Esophagus muscularis mucosa (tissue), 3 donors: Measurements from ENCODE around the gene MARVELD2.

Experiments
- POLR2AphosphoS5 ChIP-seq, 2 donors: sonication (generic); formaldehyde crosslinking; IDR thresholded peaks; one replicate each; pipeline ENCODE4 v1.6.1; 2017; ENCODE audit warnings: antibody characterized with exemption in 2 of 2
- TF ChIP-seq, protein P1 (sequence below), 3 experiments: fragments of 200-600 bp in 2 of 3; fragments of 450-650 bp in 1 of 3; sonication (generic) in 2 of 3; IDR thresholded peaks; one replicate each; pipeline ENCODE4 v1.5.1; 2017 to 2019; ENCODE audit warnings: antibody characterized with exemption in 3 of 3, mild to moderate bottlenecking in 2 of 3, moderate library complexity in 1 of 3

DNA sequence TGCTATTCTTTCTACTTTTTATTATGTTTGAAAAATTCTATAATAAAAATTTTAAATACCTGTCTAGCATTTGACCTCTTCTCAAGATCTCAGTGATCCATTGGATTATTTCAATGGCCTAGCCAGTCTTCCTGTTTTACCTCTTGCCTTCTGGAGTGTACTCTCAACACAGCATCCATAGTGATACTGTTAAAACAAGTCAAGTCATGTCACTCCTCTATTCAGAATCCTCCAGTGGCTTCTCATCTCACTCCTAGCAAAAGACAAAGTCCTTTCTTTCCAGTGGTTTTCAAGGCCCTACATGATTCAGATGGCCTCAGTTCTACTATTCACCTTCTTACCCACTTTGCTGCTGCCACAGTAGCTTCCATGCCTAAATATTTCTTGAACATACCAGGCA is 1.8 kb downstream of the MARVELD2 start:
- TF ChIP-seq POLR2AphosphoS5 (IDR thresholded peaks at IDR 0.05): no peak
- TF ChIP-seq, protein P1, sequence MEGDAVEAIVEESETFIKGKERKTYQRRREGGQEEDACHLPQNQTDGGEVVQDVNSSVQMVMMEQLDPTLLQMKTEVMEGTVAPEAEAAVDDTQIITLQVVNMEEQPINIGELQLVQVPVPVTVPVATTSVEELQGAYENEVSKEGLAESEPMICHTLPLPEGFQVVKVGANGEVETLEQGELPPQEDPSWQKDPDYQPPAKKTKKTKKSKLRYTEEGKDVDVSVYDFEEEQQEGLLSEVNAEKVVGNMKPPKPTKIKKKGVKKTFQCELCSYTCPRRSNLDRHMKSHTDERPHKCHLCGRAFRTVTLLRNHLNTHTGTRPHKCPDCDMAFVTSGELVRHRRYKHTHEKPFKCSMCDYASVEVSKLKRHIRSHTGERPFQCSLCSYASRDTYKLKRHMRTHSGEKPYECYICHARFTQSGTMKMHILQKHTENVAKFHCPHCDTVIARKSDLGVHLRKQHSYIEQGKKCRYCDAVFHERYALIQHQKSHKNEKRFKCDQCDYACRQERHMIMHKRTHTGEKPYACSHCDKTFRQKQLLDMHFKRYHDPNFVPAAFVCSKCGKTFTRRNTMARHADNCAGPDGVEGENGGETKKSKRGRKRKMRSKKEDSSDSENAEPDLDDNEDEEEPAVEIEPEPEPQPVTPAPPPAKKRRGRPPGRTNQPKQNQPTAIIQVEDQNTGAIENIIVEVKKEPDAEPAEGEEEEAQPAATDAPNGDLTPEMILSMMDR (IDR thresholded peaks at IDR 0.05): no peak
